ENCODE results near the gene ZBTB38. TPM values are rescaled to one million over a fixed set of nuclear protein-coding genes. Genes with fewer than 3 reads are reported as not detected.

ZBTB38 gene
- polyA plus RNA-seq, 1 experiment, result 97.1 TPM

GRCh38 chr3:141337991-141338390 is 30.3 kb upstream of the ZBTB38 start:
- POLR2A ChIA-PET, result interaction anchor here (0.9 kb wide), 1 partner anchor 28 kb away, joined by 6 read pairs; no protein-coding TSS in a partner anchor
- TF ChIP-seq, protein P1, sequence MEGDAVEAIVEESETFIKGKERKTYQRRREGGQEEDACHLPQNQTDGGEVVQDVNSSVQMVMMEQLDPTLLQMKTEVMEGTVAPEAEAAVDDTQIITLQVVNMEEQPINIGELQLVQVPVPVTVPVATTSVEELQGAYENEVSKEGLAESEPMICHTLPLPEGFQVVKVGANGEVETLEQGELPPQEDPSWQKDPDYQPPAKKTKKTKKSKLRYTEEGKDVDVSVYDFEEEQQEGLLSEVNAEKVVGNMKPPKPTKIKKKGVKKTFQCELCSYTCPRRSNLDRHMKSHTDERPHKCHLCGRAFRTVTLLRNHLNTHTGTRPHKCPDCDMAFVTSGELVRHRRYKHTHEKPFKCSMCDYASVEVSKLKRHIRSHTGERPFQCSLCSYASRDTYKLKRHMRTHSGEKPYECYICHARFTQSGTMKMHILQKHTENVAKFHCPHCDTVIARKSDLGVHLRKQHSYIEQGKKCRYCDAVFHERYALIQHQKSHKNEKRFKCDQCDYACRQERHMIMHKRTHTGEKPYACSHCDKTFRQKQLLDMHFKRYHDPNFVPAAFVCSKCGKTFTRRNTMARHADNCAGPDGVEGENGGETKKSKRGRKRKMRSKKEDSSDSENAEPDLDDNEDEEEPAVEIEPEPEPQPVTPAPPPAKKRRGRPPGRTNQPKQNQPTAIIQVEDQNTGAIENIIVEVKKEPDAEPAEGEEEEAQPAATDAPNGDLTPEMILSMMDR (IDR thresholded peaks at IDR 0.05; ENCODE audit: low read depth, low read length), result no peak
- no peak overlapping the region for H3K4me3 ChIP-seq (ENCODE audit: low read depth, low read length)
- peaks cover 5% of the 10 kb centered on the region for H3K9me3 ChIP-seq (ENCODE audit: control insufficient read depth, insufficient read depth, low read length)
- no peak for DNase-seq (ENCODE audit: low read depth, low spot score)
- H3K27me3 ChIP-seq (ENCODE audit: control insufficient read depth, insufficient read depth, low read length), result no peaks in the 10 kb centered on the region
- no peak overlapping the region for H3K27ac ChIP-seq (ENCODE audit: low read depth, low read length)
- CTCF ChIA-PET, result no interaction called here

DNA sequence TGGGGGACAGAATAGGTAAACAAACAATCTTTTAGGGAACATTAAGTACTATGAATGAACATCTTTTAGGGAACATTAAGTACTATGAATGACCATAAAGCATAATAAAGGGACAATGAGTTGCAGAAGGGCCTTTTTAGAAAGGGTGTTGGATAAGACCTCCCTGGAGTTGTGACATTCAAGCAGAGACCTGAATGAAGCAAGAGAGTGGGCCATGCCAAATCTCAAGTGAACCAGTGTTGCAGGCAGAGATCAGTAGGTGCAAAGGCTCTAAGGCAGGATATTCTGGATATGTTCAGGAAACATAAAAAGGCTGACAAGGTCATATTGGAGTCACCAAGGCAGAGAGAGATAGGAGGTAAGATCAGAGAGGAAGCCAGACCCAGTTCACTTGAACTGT is 29.4 kb upstream of the ZBTB38 start:
- TF ChIP-seq, protein P1 (IDR thresholded peaks at IDR 0.05; ENCODE audit: low read depth, low read length), result no peak
- H3K9me3 ChIP-seq (ENCODE audit: control insufficient read depth, insufficient read depth, low read length), result peaks cover 5% of the 10 kb centered on the region
- no peak overlapping the region for H3K4me3 ChIP-seq (ENCODE audit: low read depth, low read length)
- DNase-seq (ENCODE audit: low read depth, low spot score), result no peak
- POLR2A ChIA-PET, result no interaction called here
- no peak overlapping the region for H3K27ac ChIP-seq (ENCODE audit: low read depth, low read length)
- CTCF ChIA-PET, result interaction anchor here (0.9 kb wide), 1 partner anchor 9 kb away, joined by 3 read pairs; no protein-coding TSS in a partner anchor
- H3K27me3 ChIP-seq (ENCODE audit: control insufficient read depth, insufficient read depth, low read length), result no peaks in the 10 kb centered on the region

GRCh38 chr3:141341536-141341935 is 26.8 kb upstream of the ZBTB38 start:
- ChIA-PET POLR2A (interaction anchor here (0.5 kb wide), 1 partner anchor 44 kb away, joined by 3 read pairs; no protein-coding TSS in a partner anchor), CTCF (no interaction called here)
- TF ChIP-seq, protein P1 (IDR thresholded peaks at IDR 0.05; ENCODE audit: low read depth, low read length), result no peak
- Histone ChIP-seq H3K27ac (ENCODE audit: low read depth, low read length) (no peak overlapping the region), H3K27me3 (ENCODE audit: control insufficient read depth, insufficient read depth, low read length) (no peaks in the 10 kb centered on the region), H3K9me3 (ENCODE audit: control insufficient read depth, insufficient read depth, low read length) (peaks cover 5% of the 10 kb centered on the region), H3K4me3 (ENCODE audit: low read depth, low read length) (no peak overlapping the region)
- DNase-seq (ENCODE audit: low read depth, low spot score), result no peak

DNA sequence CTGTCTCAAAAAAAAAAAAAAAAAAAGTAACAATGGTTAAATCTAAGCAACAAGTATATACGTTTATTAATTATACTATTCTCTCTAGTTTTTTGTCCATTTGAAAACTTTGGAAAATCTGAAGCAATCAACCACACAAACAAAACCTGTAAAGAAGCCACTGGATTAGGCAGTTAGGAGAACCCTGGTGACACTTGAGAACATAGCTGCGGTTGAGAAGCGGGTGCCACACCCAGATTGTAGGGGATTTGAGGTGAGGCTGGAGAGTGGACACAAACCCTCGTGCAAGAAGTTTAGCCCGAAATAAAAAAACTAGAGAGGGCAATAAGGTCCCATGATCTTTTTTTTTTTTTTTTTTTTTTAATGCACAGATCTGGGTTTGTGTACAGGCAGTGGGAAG is 25.9 kb upstream of the ZBTB38 start:
- Histone ChIP-seq H3K4me3 (ENCODE audit: low read depth, low read length) (no peak overlapping the region), H3K27ac (ENCODE audit: low read depth, low read length) (no peak overlapping the region), H3K9me3 (ENCODE audit: control insufficient read depth, insufficient read depth, low read length) (peaks cover 5% of the 10 kb centered on the region), H3K27me3 (ENCODE audit: control insufficient read depth, insufficient read depth, low read length) (no peaks in the 10 kb centered on the region)
- ChIA-PET CTCF (interaction anchor here (0.7 to 1.0 kb wide), 3 partner anchors 9 to 112 kb away, joined by 4 read pairs; no protein-coding TSS in a partner anchor), POLR2A (no interaction called here)
- TF ChIP-seq, protein P1 (IDR thresholded peaks at IDR 0.05; ENCODE audit: low read depth, low read length), result no peak
- no peak for DNase-seq (ENCODE audit: low read depth, low spot score)

DNA sequence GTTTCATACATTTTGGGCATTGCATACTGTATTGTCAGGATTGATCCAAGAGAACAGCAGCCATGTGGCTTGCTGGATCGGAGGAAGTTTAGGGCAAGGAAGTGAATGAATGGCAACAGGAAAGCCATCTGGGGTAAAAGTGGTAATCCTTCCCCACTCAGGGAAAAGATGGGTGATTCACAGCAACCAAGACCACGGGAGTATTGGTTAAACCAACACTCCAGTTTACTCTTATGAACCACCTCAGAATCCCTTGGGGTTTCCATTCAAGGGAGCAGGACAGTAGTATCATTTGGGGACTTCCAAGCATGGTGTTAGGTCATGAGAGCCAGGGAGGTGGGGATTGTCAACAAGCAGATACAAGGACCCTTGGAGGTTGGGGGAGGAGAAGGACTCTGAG is 25.2 kb upstream of the ZBTB38 start:
- TF ChIP-seq, protein P1 (IDR thresholded peaks at IDR 0.05; ENCODE audit: low read depth, low read length), result no peak

More for the DNA sequence above, 25.2 kb upstream of the ZBTB38 start:
- H3K4me3 ChIP-seq (ENCODE audit: low read depth, low read length), result no peak overlapping the region
- H3K9me3 ChIP-seq (ENCODE audit: control insufficient read depth, insufficient read depth, low read length), result peaks cover 5% of the 10 kb centered on the region
- no peak for DNase-seq (ENCODE audit: low read depth, low spot score)
- no peak overlapping the region for H3K27ac ChIP-seq (ENCODE audit: low read depth, low read length)
- ChIA-PET CTCF (interaction anchor here (0.7 to 1.0 kb wide), 4 partner anchors 9 to 112 kb away, joined by 3 to 4 read pairs (median 4); no protein-coding TSS in a partner anchor), POLR2A (no interaction called here)
- no peaks in the 10 kb centered on the region for H3K27me3 ChIP-seq (ENCODE audit: control insufficient read depth, insufficient read depth, low read length)
